ENCODE measurements around the gene TBC1D22A.

The TBC1D22A gene

DNA sequence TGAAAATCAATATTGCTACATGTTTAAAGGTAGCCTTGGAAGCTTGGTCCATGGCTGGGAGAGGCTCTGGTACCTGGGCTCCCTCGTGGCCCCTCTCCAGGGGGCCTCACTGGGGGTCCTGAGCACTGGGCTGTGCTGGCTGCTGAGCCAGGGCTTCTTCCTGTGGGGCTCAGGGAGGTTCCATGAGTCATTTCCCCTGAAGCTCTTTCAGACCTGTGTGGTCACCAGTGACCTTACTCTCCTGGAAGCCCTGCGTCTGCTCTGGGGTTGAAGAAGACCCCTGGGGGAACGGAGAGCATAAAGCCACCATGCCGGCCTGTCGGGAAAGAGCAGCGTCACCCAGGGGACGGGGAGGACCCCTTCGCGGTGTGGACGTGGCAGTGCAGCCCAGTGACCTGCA is 389.0 kb downstream of the TBC1D22A start:
- no peak for DNase-seq

- DNase-seq: no peak
Measured at GRCh38 chr22:47152236-47152635, 389.8 kb downstream of the TBC1D22A start.

DNA sequence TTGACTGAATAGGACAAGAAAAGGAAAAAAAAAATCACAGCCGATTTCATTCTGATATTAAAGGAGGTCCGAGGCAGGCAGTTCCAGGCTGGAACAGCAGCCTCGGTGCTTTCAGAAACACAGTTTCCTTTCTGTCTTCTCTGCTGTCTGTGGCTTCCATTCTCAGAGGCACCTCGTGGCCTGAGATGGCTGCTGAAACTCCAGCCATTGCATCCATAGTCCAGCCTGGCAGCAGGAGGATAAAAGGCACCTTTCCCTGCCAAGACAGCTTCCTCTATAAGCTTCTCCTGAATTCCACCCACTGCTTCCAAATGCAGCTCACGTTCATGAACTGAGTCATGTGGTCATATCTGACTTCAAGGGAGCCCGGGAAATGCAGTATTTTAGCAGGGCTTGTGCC is 390.5 kb downstream of the TBC1D22A start:
- no peak for DNase-seq

DNA sequence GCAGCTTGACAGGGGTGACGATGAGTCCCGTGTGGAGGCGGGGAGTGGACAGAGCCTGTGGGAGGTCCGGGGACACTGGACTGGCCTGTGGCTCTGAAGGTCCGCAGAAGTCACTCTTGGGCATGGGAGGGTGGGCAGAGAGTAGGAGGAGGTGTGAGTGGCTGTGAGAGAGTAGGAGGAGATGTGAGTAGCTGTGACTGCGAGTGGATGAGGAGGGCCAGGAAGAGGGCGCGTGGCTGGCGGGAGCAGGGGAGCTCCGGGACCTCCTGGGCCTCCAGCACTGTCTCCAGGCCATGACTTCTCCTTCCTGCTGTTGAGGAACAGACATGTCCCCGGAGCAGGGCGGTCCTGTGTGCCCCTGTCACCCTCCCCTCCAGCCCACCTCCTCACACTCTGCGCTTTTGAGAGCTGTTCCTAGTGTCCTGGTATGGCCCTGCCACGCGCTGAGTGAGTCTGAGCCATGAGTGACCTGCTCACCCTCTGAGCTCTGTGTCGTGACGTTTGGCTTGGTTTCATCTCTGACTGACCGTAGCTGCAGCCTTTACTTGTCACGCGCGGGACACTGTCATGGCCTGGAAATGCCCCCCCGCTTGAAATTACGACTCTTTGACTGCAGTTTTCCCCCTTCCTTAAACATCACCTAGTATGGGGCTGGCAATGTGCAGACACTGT is 391.5 kb downstream of the TBC1D22A start:
- DNase-seq: no peak

DNA sequence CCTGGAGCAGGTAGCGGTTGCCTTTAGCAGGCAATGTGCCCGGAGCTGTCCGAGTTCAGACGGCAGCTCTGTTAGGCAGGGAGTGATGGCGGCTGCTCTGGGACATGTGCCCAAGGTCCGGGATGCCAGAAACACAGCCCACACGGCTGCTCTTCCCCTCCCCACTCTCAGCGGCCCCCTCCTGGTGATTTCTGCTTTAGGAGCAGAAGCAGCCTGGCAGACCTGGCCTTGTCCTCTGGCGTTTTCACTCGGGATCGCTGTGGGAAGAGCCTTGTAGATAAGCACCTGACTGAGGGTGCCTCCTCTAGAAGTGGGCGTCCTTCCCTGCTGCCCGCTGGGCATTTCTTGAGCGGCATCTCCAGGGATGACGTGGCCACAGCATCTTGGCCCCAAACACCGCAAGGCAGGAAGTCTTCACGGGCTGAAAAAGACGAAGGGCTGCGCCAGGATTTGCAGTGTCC is 392.2 kb downstream of the TBC1D22A start:
- no peak for DNase-seq

DNA sequence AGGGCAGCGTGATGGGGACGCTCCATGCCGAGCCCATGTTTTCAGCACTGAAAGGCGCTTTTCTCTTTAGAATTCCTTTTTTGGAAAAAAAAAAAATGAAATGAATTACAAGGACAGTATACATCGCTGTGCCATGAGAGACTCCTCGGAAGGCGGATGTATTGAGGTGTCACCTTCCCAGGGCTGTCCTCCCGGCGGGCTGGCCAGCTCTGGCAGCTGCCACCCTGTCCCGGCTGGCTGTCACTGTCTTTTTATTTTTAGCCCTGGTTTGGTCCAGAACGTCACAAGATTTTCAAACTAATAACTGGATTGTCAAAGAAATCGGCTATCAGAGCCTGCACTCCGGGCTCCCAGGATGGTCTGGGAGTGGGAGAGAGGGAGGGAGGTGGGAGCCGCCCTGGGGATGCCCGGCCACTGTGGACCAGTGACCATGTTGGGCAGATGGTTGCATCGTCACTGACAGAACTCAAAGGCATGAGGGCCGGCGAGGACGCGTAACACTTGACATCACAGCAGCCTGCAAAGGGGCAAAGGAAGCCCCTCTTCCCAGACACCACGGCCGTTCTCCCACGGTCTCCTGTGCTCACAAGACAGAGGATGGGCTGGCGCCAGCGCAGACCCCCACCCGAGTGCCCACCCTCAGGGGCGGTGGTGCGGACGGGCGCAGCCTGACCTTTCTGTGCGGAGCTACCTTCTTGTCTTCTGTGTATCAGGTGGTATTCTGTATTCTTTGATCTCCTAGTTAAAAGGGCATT is 392.9 kb downstream of the TBC1D22A start:
- DNase-seq: no peak

DNA sequence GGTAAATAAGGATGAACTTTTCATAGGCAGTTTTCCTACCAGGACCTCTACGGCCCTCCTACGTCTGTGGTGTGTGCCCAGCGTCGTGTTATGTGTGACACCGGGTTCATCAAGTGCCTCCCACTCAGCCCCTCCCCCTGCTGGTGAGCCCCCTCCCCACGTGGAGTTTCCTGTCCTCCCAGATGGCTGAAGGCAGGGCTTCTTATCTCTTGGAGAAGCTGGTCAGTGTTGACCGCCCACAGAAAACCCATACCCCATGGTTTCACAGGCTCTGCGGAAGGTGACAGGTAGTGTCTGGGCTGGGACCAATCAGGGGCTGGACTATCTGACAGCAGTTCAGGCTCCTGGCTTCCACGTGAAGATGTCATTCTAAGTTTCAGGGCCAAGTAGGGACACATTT is 393.5 kb downstream of the TBC1D22A start:
- DNase-seq: no peak

- DNase-seq: no peak
Measured at GRCh38 chr22:47156352-47157092, 394.1 kb downstream of the TBC1D22A start.

DNA sequence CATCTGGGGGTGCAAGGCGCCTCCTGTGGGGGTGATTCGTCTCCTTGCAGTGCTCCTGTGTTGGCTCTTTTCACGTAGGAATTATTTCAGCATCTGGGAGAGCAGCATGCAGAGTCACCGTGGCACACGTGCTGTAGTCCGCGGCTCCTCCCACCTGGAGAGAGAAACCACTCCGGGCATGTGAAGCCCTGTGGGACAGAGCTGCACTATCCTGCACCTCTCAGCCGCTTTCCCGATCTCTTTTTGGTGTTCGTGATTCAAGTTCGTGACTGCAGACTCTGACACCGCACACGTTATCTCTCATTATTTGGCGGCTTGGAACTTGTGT is 394.6 kb downstream of the TBC1D22A start:
- no peak for DNase-seq

- DNase-seq: no peak
Measured at GRCh38 chr22:47157486-47158270, 395.2 kb downstream of the TBC1D22A start.

- no peak for DNase-seq
Measured at GRCh38 chr22:47158457-47158856, 396.0 kb downstream of the TBC1D22A start.

- no peak for DNase-seq
Measured at GRCh38 chr22:47159592-47159991, 397.1 kb downstream of the TBC1D22A start.

- DNase-seq: no peak
Measured at GRCh38 chr22:47160141-47160541, 397.7 kb downstream of the TBC1D22A start.

DNA sequence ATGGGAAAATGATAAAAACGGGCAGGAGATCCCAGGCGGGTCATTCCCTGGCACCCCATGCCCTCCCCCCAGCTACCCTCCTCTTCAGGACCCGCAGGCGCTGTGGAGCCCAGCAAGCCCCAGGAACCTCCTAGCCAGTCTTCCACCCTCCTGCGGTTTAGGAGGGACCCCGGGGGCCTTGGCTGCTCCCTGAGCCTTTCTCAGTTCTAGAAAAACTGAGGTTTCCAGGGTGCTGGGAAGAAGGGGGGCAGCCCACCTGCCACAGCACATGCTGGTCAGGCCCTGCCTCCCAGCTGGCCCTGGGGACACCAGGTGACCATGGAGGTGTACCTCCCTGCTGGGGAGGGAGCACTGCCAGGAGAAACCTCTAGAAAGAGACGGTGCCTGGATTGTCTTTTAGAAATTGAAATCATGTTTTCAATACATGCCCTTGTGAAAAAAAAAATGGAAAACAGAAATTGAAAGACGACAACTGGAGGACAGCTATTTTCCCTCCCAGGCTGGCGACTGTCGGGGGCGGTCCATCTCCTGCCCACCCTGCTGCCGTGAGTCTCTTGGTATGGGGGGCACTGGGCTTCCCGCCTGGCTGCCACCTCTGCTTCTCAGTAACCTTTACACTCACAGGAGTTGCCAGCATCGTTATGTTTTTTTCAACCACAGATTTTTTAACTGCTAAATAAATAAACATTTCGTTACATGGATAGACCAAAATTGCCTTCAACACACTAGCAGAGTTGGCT is 398.5 kb downstream of the TBC1D22A start:
- no peak for DNase-seq

DNA sequence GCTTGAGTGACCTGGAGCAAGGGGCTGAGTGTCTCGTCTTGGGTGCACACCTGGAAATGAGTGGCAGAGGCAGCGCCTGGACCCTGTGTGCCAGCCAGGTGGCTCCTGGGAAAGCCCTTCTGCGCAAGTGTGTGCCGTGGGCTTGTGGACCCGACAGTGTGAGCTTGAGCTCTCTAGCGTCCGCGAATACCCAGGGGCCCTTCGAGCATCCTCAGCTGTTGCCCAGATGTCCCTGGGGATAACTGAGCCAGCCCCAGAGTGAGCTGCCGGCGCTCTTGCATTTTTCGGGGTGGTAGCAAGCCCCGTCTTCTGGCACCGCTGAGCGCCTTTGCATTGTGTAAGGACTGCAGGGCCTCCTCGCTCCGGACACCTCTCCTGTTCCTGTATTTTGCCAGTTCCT is 399.2 kb downstream of the TBC1D22A start:
- DNase-seq: no peak

- DNase-seq: no peak
Measured at GRCh38 chr22:47162865-47163264, 400.4 kb downstream of the TBC1D22A start.

DNA sequence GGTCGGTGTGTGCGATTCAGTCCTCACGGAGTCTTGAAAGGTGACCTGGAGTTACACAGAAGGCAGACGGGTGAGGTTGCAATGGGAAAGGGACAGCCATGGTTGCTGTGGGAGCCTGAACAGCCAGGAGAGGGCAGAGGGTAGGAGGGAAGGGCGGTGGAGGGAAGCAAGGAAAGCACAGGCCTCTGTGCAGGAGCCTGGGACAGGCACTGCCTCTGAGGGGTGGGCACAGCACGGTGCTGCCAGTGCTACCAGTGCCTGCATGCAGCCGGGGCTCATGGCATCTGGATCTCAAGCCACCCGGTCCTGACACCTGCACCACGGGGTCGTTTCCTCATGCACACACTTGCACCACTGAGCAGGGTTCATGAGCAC is 401.0 kb downstream of the TBC1D22A start:
- DNase-seq: no peak

DNA sequence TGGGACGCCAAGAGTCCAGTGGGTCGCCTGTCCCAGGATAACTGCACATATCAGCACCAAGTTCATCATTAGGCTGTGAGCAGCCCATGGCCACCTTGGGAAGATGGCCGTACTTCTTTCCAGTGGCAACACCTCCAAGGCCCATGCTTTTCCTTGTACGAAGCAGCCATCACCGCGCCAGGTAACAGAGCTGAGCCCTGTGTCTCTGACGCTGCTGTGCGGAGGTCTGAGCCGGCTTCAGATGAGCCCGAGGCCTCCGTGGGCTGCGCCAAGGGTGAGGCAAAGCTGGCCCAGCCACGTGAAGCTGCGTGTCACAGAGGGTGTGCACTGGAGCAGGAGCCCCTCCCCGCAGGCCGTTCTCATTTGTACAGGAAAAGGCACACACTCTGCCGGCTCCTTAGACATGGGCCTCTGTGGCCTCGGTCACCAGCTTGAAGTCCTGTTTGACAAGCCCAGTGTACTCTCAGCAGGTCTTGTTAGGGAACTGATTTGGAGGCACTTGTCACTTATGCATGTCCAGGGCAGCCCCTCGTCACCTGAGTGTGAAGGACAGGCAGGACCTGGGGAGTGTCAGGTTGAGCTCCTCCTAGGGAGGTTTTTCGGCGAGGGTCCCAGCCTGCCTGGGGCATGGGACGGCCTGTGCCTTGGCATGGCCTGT is 401.5 kb downstream of the TBC1D22A start:
- DNase-seq: no peak

GRCh38 chr22:47164514-47165337 is 402.3 kb downstream of the TBC1D22A start:
- no peak for DNase-seq

DNA sequence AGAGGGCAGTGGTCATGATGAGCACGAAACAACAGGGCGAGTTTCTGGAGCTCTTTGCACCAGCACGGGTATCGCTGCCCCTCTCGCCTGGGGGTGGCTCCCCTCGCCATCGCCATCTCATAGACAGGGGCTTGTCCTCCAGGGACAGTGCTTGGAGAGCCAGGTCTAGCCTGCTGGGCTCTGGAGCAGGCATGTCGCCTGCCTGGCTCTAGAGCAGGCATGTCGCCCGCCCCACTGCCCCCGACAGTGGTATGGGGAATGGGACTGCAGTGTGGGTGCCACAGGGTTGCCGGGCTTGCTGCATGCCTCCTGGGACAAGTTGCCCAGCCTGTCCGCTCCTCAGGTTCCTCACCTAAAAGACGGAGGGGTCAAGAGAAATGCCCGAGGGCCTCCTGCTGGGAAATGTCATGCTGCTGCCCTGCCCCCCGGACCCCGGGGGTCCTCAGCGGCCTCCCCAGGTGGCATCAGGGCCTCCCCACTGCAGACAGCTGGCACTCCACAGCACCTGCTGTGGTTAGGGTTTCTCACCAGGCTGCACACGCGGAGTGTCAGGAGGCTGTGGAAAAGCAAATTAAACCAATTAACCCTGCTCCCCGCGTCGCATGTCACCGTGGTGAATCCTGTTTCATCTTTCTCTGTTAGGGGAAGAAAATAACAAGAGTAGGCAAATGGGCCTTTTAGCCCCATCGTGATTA is 403.0 kb downstream of the TBC1D22A start:
- DNase-seq: no peak
